Upper lobe of left lung (tissue), 4 donors: Measurements from ENCODE around the gene PPP2R2B.

ENCODE experiments used
- CTCF ChIP-seq, 6 experiments: fragments of 450-650 bp in 4 of 6; fragments of 200-600 bp in 2 of 6; sonication (generic) in 2 of 6; IDR thresholded peaks; one replicate each; pipeline ENCODE4 v1.5.1; 2016 to 2019; ENCODE audit warnings: antibody characterized with exemption in 6 of 6
- POLR2A ChIP-seq, 4 donors: fragments of 450-650 bp; IDR thresholded peaks; one replicate each; pipeline ENCODE4 v1.5.1; 2016 to 2017; ENCODE audit warnings: antibody characterized with exemption in 4 of 4, mild to moderate bottlenecking in 2 of 4

- no peak for TF ChIP-seq CTCF (IDR thresholded peaks at IDR 0.05)
- no peak for TF ChIP-seq POLR2A (IDR thresholded peaks at IDR 0.05)
Observed at GRCh38 chr5:146561711-146562110, 316.8 kb downstream of the PPP2R2B start.
